ENCODE measurements around the gene ASXL2. TPM values are rescaled to one million over a fixed set of nuclear protein-coding genes. Genes with fewer than 3 reads are reported as not detected.
"Not testable (repeated sequence)": the region's sequence is repeated elsewhere in the genome, so short reads cannot be mapped to it uniquely, and the experiment has no call there.

ASXL2 gene
- total and polyA plus RNA-seq, 10 donors, result 2.0 to 51.3 (median 34.7) TPM

DNA sequence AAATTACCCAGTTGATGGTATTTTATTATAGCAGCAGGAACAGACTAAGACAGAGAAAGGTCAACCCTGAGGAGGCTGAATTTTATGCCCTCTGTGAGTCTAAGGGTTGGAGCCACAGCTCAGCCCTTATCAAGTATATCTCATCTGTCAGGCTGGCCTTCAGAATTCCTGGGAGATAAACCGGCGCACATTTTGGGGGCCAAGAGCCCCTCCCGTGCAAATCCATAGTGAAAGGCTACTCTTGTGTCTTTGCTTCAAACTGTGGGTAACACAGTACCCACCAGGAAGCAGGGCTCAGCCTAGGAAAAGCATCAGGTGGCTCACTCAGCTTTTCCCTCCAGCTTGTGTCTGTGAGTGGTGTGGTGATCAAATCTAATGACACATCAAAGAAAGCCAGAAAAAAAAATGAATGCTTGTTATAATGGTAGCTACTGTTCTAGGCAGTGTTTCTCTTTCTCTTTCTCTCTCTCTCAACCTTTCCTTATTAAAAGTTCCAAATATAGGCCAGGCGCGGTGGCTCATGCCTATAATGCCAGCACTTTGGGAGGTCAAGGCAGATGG lies 25.0 kb upstream of the ASXL2 start:
- Histone ChIP-seq H3K27ac (no peak overlapping the region), H3K36me3 (no peaks in the 10 kb centered on the region), H3K4me3 (no peak overlapping the region), H3K27me3 (replicated peaks in 1 of 7) (no peaks in the 10 kb centered on the region), H3K4me1 (no peaks in the 10 kb centered on the region), H3K9me3 (no peaks in the 10 kb centered on the region)
- TF ChIP-seq POLR2AphosphoS5 (IDR thresholded peaks at IDR 0.05), result no peak
- TF ChIP-seq, protein P1, sequence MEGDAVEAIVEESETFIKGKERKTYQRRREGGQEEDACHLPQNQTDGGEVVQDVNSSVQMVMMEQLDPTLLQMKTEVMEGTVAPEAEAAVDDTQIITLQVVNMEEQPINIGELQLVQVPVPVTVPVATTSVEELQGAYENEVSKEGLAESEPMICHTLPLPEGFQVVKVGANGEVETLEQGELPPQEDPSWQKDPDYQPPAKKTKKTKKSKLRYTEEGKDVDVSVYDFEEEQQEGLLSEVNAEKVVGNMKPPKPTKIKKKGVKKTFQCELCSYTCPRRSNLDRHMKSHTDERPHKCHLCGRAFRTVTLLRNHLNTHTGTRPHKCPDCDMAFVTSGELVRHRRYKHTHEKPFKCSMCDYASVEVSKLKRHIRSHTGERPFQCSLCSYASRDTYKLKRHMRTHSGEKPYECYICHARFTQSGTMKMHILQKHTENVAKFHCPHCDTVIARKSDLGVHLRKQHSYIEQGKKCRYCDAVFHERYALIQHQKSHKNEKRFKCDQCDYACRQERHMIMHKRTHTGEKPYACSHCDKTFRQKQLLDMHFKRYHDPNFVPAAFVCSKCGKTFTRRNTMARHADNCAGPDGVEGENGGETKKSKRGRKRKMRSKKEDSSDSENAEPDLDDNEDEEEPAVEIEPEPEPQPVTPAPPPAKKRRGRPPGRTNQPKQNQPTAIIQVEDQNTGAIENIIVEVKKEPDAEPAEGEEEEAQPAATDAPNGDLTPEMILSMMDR (IDR thresholded peaks at IDR 0.05 in 8 of 11, conservative IDR thresholded peaks at IDR 0.05 in 3 of 11), result no peak
- TF ChIP-seq POLR2A (IDR thresholded peaks at IDR 0.05), result no peak
- 83 to 88% (median 87%) methylated on average over 5 of the region's 5 CpGs for WGBS, 5 donors
- DNase-seq, result no peak
- intact Hi-C loops (cut with DNase I; ENCODE audit: low total_unique reads), result no loop called here

DNA sequence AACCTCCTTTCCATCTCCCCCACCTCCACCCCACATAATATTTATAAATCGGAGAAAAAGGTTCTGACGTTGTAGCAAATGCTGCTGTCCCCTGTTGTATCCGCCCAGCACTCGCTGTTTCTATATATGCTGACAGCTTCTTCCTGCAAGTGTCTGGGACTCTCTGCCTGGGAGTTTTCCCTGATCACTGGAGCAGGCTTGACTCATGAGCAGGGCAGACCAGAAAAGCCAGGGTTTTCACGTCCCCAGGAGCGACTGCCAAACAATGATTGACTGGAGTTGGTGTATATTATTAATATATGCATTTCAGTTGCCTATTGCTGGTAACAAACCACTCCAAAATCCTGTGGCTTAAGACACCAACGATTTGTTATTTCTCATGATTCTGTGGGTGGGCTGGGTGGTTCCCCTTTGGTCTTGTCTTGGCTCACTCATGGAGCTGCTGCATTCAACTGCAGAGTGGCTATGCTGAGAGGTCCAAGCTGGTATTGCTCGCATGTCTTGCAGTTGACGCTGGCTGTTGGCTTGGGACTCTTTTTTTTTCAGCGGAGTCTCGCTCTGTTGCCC lies 21.2 kb upstream of the ASXL2 start:
- Histone ChIP-seq H3K9me3 (no peaks in the 10 kb centered on the region), H3K4me3 (no peak overlapping the region), H3K36me3 (no peaks in the 10 kb centered on the region), H3K27me3 (replicated peaks in 1 of 7) (no peaks in the 10 kb centered on the region), H3K4me1 (peaks cover 0 to 4% (median 0%) of the 10 kb centered on the region in 6 donors), H3K27ac (no peak overlapping the region)
- 76 to 87% (median 82%) methylated on average over 11 of the region's 11 CpGs for WGBS, 5 donors
- intact Hi-C loops (cut with DNase I; ENCODE audit: low total_unique reads), result no loop called here
- TF ChIP-seq POLR2AphosphoS5 (IDR thresholded peaks at IDR 0.05), result no peak
- no peak for TF ChIP-seq POLR2A (IDR thresholded peaks at IDR 0.05)
- TF ChIP-seq, protein P1 (IDR thresholded peaks at IDR 0.05 in 8 of 11, conservative IDR thresholded peaks at IDR 0.05 in 3 of 11), result no peak
- no peak for DNase-seq

DNA sequence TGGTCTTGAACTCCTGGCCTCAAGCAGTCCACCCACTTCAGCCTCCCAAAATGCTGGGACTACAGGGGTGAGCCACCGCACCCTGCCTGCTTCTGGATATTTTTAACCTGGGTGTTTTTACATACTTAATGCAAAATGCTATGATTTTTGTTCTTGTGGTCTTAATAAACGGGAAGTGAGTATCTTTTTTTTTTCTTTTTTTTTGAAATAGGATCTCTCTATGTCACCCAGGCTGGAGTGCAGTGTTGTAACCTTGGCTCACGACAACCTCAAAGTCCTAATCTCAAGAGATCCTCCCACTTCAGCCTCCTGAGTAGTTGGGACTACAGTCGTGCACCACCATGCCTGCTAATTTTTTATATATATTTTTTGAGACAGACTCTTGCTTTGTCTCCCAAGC lies 19.2 kb upstream of the ASXL2 start:
- Histone ChIP-seq H3K27ac (no peak overlapping the region), H3K36me3 (no peaks in the 10 kb centered on the region), H3K4me3 (no peak overlapping the region), H3K9me3 (no peaks in the 10 kb centered on the region), H3K4me1 (peaks cover 0 to 4% (median 0%) of the 10 kb centered on the region in 6 donors), H3K27me3 (replicated peaks in 1 of 7) (no peaks in the 10 kb centered on the region)
- DNase-seq, result no peak
- TF ChIP-seq POLR2A (IDR thresholded peaks at IDR 0.05) (no peak), POLR2AphosphoS5 (IDR thresholded peaks at IDR 0.05) (no peak)
- TF ChIP-seq, protein P1 (IDR thresholded peaks at IDR 0.05 in 8 of 11, conservative IDR thresholded peaks at IDR 0.05 in 3 of 11), result no peak
- intact Hi-C loops (cut with DNase I; ENCODE audit: low total_unique reads), result no loop called here
- WGBS, 5 donors, result 32 to 46% (median 41%) methylated on average over 4 of the region's 4 CpGs

DNA sequence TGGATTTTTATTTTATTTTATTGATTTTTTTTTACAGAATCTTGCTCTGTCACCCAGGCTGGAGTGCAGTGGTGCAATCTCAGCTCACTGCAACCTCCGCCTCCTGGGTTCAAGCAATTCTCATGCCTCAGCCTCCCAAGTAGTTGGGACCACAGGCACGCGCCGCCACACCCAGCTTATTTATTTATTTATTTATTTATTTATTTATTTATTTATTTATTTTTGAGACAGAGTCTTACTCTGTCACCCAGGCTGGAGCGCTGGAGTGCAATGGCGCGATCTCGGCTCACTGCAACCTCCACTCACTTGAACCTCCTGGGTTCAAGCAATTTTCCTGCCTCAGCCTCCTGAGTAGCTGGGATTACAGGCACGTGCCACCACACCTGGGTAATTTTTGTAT lies 18.0 kb upstream of the ASXL2 start:
- H3K27me3 ChIP-seq (replicated peaks in 1 of 7); H3K4me1 ChIP-seq; H3K4me3 ChIP-seq; intact Hi-C loops (cut with DNase I; ENCODE audit: low total_unique reads); H3K9me3 ChIP-seq; H3K36me3 ChIP-seq; DNase-seq; H3K27ac ChIP-seq: not testable (repeated sequence)
- WGBS, 5 donors, result 74 to 93% (median 84%) methylated on average over 9 of the region's 9 CpGs

Data from spleen (tissue), 11 donors.